HTERT RPE-1 (cell line): Measurements from ENCODE around the gene TP53BP2.

ENCODE experiments used
- in situ Hi-C: fragments of 300-500 bp; cut with MboI; formaldehyde crosslinking; loops from 4 replicates; pipeline ENCODE4 v1.14.3; 2020; ENCODE audit warnings: low sequenced_read_pairs

The TP53BP2 gene

GRCh38 chr1:223802602-223803001 lies 43.1 kb downstream of the TP53BP2 start:
- in situ Hi-C loops = no loop called here

GRCh38 chr1:223802032-223802431 lies 43.7 kb downstream of the TP53BP2 start:
- in situ Hi-C loops = no loop called here

GRCh38 chr1:223796210-223796609 lies 49.5 kb downstream of the TP53BP2 start:
- in situ Hi-C loops = no loop called here

- in situ Hi-C loops = no loop called here
These were observed 51.4 kb downstream of the TP53BP2 start for GRCh38 chr1:223794136-223794880.

DNA sequence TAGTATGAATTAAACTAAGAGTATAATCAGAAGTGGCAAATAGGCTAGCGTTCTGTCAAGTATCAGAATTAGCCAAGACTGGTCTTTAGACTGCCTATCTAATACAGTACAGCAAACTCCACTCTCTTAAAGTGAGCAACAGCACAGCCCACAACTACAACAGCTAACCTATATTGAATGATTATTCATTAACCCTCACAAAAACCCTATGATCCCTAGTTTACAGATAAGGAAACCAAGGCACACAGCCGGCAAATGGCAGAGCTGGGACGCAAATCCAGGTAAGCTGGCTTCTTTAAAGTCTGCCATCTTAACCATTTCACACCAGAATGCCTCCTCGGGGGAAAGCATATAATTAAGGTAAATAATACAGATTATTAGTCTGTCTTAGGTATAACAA lies 52.0 kb downstream of the TP53BP2 start:
- in situ Hi-C loops = no loop called here

GRCh38 chr1:223792046-223792445 lies 53.7 kb downstream of the TP53BP2 start:
- in situ Hi-C loops = no loop called here

DNA sequence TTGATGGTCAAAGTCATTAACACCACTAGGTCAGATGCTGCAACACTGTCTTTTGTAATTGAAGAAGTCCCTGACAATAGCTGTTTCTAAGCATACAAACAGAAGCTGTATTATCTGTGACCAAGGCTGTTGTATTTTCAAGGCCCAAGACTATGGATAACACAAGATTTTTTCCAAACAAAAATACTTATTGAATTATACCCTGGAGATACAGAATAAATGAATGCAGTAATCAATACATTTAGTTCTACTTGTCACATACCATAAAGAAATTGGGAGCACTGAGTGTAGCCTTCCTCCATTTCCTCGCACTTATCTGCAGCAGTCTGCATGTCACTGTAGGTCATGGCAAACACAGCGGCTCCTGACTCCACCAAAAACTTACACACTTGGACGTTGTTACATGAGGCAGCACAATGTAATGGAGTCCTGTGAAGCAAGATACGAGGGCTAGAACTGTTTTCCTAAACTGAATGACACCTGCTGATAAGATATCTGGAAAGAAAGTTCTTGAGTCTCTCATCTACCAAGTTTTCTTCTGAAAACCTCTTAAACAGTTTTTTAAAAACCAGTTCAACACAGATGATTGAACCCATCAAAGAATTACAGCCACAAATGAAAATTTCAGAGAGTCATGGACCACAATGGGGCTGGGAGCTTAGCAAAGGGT lies 56.9 kb downstream of the TP53BP2 start:
- in situ Hi-C loops = no loop called here

DNA sequence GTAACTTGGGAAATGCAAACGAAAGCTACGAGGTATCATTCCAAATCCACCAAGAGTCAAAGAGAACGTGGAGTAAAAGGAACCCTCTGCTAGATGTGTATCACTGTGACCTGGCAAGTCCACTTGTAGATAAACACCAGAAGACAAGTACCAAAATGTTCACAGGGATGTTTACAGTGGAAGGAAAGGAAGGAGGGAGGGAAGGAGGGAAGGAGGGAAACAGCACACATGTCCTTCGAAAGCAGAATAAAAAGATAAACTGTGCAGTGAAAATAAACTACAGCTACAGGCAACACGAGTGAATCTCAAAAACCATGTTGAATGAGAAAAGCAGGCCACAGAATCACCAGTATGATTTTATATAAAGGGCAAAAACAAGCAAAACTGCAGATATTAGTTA lies 59.9 kb downstream of the TP53BP2 start:
- in situ Hi-C loops = no loop called here

GRCh38 chr1:223784541-223784940 lies 61.2 kb downstream of the TP53BP2 start:
- in situ Hi-C loops = no loop called here

GRCh38 chr1:223783676-223784075 lies 62.1 kb downstream of the TP53BP2 start:
- in situ Hi-C loops = no loop called here

DNA sequence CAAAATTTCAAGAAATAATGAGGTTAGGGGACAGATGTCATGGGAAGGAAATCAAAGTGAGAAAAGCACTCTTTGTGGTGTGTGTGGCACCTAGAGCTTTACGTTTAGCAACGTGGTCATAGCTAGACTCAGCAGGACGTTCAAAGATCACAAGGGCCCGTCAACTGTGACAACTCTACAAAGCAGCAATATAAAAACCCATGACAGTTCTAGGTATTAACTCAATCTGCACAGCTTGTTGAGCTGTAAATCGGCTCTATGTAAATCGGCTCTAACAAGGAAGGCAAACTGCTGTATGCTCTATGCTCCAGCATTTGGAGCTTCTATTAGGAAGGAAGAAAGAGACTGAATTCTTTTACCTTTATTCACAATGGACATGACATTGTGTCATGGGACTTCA lies 64.8 kb downstream of the TP53BP2 start:
- in situ Hi-C loops = no loop called here

DNA sequence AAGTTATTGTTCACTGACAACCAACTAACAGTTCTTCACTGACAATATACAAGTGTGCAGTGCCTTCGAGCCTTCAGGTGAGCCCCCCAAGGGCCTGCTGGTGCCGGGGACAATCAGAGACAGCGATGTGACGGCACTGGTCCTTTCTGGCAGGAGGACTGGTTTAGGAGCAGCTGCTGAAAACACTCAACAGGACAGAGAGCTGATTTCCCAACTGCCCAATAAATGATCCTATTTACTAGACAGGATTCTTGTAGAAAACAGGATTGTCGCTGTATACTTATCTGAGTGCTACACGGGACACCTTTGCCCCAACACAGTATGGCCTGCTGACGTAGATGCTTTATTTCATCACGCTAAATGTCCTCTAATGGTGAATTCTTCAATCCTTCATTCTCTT lies 65.4 kb downstream of the TP53BP2 start:
- in situ Hi-C loops = no loop called here

DNA sequence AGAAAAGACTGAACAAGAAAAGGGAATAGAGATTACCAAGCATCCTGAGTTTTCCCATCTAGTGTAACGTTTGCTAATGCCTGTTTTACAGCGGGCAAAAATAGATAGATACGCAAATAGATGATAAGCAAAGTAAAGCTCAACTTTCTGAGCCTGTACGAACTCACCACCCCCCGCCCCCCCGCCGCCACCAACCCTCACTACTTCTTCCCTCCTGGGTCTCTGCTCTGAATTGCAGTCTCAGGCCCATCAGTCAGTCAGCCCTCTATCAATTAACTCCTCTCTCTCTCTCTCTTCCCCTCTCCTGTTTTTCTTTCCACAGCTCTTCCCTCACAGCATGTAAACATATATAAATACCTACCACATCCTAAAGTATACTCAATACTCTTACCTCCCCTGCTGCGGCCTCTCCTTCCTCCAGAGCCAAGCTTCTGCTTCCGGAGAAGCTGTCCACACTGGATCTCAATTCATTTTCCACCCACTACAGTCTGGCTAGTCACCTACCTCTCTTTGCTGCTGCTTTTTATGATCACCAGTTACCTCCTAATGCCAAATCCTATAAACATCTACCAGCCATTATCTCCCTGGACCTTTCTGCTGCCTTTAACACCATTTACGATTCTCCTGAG lies 68.8 kb downstream of the TP53BP2 start:
- in situ Hi-C loops = no loop called here

- in situ Hi-C loops = no loop called here
These were observed 69.5 kb downstream of the TP53BP2 start for GRCh38 chr1:223776075-223776814.

- in situ Hi-C loops = no loop called here
These were observed 70.1 kb downstream of the TP53BP2 start for GRCh38 chr1:223775711-223776074.

- in situ Hi-C loops = no loop called here
These were observed 70.7 kb downstream of the TP53BP2 start for GRCh38 chr1:223775054-223775453.

GRCh38 chr1:223774134-223774814 lies 71.5 kb downstream of the TP53BP2 start:
- in situ Hi-C loops = no loop called here

DNA sequence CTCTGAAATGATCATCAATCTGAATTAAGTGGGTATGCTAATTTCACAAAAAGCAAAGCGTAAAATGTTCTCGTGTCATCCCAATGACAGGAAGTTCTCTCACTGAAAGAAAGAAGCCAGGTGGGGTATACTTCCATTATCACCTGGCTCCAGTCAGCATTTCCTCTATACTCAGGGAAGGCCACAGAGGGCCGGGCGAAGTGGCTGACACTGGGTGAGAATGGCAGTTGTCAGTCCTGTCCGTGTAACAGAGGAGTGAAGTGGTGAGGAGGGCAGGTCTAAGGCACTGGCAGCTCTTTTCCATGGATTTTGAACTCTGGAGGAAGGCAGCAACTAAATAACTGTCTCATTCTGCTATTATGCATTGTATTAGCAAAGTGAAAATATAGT lies 73.0 kb downstream of the TP53BP2 start:
- in situ Hi-C loops = no loop called here

DNA sequence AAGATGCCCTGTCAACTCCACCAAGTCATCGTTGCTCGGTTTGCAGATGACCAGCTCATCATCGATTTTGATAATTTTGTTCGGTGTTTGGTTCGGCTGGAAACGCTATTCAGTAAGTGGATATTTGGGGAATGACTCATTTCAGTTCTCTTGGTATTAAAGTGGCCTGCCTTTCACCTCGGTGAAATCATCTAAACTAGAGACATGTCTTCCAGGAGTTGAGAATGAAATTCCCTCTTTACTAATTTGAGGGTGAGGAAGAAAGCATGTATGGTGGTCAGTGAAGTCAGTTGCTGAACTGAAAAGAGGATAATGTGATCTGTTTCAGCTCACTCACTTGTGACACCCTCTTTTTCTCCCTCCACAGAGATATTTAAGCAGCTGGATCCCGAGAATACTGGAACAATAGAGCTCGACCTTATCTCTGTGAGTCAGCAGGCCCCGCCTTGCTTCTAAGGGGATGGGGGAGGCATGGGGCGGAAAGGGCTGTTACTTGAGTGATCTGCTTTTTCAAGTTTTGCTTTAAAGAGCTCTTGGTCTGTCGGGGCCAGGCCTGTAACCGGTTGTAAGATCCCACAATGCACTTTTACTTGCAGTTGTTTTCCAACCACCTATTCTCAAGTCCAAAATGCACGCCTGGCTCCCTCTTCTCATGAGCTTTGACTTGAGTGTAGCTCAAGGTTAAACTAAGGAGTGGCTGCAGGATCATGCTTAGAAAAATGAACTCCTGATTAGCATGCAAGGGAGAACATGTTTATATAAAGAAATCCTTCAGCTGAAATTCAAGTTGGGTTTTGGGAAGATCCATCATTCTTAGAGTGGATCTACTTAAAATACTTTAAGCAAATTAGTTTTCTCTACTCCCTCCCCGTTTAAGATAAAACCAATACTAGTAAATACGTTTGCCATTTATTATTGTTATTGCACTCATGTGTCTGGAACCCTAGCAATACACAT lies 73.7 kb downstream of the TP53BP2 start:
- in situ Hi-C loops = no loop called here

DNA sequence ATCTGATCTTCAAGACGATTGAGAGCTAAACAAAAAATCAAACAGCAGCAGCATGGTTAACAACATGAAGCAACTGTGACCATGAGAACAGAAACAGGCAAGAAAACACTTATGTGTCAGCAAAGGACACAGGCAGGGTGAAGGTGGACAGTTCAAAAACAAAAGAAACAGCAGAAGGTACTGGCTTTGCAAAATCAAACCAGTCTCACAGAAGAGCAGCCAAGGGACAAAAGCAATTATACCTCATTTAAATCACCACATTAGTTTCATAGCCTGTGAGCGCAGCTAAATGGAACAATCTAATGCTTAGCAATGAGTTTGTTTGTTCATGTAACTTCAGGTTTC lies 74.3 kb downstream of the TP53BP2 start:
- in situ Hi-C loops = no loop called here
